ENCODE measurements around the gene CPSF3. TPM values are rescaled to one million over a fixed set of nuclear protein-coding genes. Genes with fewer than 3 reads are reported as not detected.

Gene CPSF3
- total and polyA plus RNA-seq, 9 of the 15 experiments (the other 6 are each of a cell fraction or from before 2014, with no cell fraction given): 54.2 to 151 (median 94.5) TPM

DNA sequence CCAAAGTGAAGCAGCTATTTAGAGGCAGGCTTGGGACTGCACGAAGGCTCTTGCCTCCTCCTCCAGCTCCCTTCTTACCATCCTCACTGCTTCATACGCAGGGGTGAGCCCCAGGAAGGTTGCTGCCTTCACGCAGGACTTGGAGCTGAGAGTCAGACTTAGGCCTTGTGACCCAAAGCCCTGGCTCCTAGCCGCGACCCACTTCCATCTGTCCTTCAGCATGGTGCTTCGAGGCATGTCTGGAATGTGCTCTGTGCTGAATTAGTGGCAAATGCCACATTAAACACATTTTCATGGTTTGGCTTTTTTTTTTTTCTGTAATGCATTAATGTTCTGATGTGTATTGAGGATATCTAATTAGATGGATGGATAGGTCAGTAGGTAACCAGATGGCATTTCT, 37.6 kb upstream of the CPSF3 start (continued):
- TF ChIP-seq GABPB1 (CRISPR knock-in tag; IDR thresholded peaks at IDR 0.05) (no peak), POLR2H (tag; IDR thresholded peaks at IDR 0.05; ENCODE audit: low read depth) (no peak), ATF7 (IDR thresholded peaks at IDR 0.05) (no peak), ETV6 (IDR thresholded peaks at IDR 0.05; ENCODE audit: borderline replicate concordance in 1 of 2, low read depth in 2 of 2, low read length in 1 of 2) (no peak), ETV6 (CRISPR knock-in tag; IDR thresholded peaks at IDR 0.05; ENCODE audit: borderline replicate concordance) (no peak), SMAD3 (CRISPR knock-in tag; conservative IDR thresholded peaks at IDR 0.05) (no peak), ZNF695 (CRISPR knock-in tag; IDR thresholded peaks at IDR 0.05) (no peak)
- TF ChIP-seq, protein P1, sequence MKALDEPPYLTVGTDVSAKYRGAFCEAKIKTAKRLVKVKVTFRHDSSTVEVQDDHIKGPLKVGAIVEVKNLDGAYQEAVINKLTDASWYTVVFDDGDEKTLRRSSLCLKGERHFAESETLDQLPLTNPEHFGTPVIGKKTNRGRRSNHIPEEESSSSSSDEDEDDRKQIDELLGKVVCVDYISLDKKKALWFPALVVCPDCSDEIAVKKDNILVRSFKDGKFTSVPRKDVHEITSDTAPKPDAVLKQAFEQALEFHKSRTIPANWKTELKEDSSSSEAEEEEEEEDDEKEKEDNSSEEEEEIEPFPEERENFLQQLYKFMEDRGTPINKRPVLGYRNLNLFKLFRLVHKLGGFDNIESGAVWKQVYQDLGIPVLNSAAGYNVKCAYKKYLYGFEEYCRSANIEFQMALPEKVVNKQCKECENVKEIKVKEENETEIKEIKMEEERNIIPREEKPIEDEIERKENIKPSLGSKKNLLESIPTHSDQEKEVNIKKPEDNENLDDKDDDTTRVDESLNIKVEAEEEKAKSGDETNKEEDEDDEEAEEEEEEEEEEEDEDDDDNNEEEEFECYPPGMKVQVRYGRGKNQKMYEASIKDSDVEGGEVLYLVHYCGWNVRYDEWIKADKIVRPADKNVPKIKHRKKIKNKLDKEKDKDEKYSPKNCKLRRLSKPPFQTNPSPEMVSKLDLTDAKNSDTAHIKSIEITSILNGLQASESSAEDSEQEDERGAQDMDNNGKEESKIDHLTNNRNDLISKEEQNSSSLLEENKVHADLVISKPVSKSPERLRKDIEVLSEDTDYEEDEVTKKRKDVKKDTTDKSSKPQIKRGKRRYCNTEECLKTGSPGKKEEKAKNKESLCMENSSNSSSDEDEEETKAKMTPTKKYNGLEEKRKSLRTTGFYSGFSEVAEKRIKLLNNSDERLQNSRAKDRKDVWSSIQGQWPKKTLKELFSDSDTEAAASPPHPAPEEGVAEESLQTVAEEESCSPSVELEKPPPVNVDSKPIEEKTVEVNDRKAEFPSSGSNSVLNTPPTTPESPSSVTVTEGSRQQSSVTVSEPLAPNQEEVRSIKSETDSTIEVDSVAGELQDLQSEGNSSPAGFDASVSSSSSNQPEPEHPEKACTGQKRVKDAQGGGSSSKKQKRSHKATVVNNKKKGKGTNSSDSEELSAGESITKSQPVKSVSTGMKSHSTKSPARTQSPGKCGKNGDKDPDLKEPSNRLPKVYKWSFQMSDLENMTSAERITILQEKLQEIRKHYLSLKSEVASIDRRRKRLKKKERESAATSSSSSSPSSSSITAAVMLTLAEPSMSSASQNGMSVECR (CRISPR knock-in tag; IDR thresholded peaks at IDR 0.05): no peak
